Measurements from ENCODE around the gene NR1I3.

GRCh38 chr1:161266202-161266601, 28.2 kb upstream of the NR1I3 start:
- no peak for TF ChIP-seq CTCF (IDR thresholded peaks at IDR 0.05; ENCODE audit: low read depth, low read length)
- TF ChIP-seq POLR2A (IDR thresholded peaks at IDR 0.05; ENCODE audit: extremely low read depth, insufficient read length), result no peak
- no peak for TF ChIP-seq MYC (IDR thresholded peaks at IDR 0.05; ENCODE audit: low read depth, low read length)
- no peak for TF ChIP-seq MAX (IDR thresholded peaks at IDR 0.05; ENCODE audit: low read depth, low read length)
